Mesendoderm (in vitro differentiated cells): ENCODE results near the gene JPH3.

Experiments used
- DNase-seq: peaks from one replicate; pipeline ENCODE4 v3.0.0; 2013
- H2AK5ac ChIP-seq: 2 replicates; pipeline ENCODE4 v1.6.1; 2013; ENCODE audit warnings: low read length, inconsistent platforms
- H2BK120ac ChIP-seq: 2 replicates; pipeline ENCODE4 v1.6.1; 2013; ENCODE audit warnings: low read depth, mild to moderate bottlenecking, low read length, moderate library complexity, mixed read lengths
- H2BK15ac ChIP-seq: replicated peaks from 2 replicates; pipeline ENCODE4 v1.6.1; 2013; ENCODE audit warnings: low read depth, mild to moderate bottlenecking, moderate library complexity
- H2BK5ac ChIP-seq: 2 replicates; pipeline ENCODE4 v1.6.1; 2013; ENCODE audit warnings: low read length, inconsistent platforms
- H3K18ac ChIP-seq: 2 replicates; pipeline ENCODE4 v1.6.1; 2013; ENCODE audit warnings: mild to moderate bottlenecking, low read length, mixed read lengths
- H3K23ac ChIP-seq: one replicate; pipeline ENCODE4 v1.6.1; 2013; ENCODE audit warnings: low read length
- H3K27ac ChIP-seq: 2 replicates; pipeline ENCODE4 v1.5.1; 2013; ENCODE audit warnings: low read depth, mild to moderate bottlenecking, inconsistent platforms, low read length, moderate library complexity
- H3K27me3 ChIP-seq: 2 replicates; pipeline ENCODE4 v1.6.1; 2013; ENCODE audit warnings: low read length, control low read depth, mild to moderate bottlenecking, inconsistent platforms; ENCODE audit not compliant: insufficient read depth, poor library complexity
- H3K36me3 ChIP-seq: 2 replicates; pipeline ENCODE4 v1.6.1; 2013; ENCODE audit warnings: low read length, inconsistent platforms; ENCODE audit not compliant: control insufficient read depth, insufficient read depth
- H3K4ac ChIP-seq: one replicate; pipeline ENCODE4 v1.6.1; 2013; ENCODE audit warnings: low read depth, mild to moderate bottlenecking, low read length, moderate library complexity
- H3K4me1 ChIP-seq: 2 replicates; pipeline ENCODE4 v1.6.1; 2013; ENCODE audit warnings: low read depth, low read length, inconsistent platforms; ENCODE audit not compliant: control insufficient read depth
- H3K4me2 ChIP-seq: 2 replicates; pipeline ENCODE4 v1.6.1; 2013; ENCODE audit warnings: low read length
- H3K4me3 ChIP-seq: 2 replicates; pipeline ENCODE4 v1.5.1; 2013; ENCODE audit warnings: mild to moderate bottlenecking, low read length
- H3K56ac ChIP-seq: one replicate; pipeline ENCODE4 v1.6.1; 2013; ENCODE audit warnings: low read length
- H3K79me1 ChIP-seq: 2 replicates; pipeline ENCODE4 v1.6.1; 2013; ENCODE audit warnings: low read length, inconsistent platforms
- H3K79me2 ChIP-seq: 2 replicates; pipeline ENCODE4 v1.6.1; 2013; ENCODE audit warnings: mild to moderate bottlenecking, low read length; ENCODE audit not compliant: control insufficient read depth, insufficient read depth
- H3K9ac ChIP-seq: 2 replicates; pipeline ENCODE4 v1.6.1; 2013; ENCODE audit warnings: low read length, inconsistent platforms
- H4K5ac ChIP-seq: one replicate; pipeline ENCODE4 v1.6.1; 2013; ENCODE audit warnings: low read length
- H4K8ac ChIP-seq: one replicate; pipeline ENCODE4 v1.6.1; 2013; ENCODE audit warnings: low read depth, mild to moderate bottlenecking, control low read depth, low read length, moderate library complexity
- WGBS: extraction: QIAGEN DNeasy Blood & Tissue Kit; methylation state at CpG from one replicate; pipeline ENCODE4 v1.1.7; 2013; ENCODE audit warnings: low lambda C conversion rate, missing lambda C conversion rate; ENCODE audit not compliant: insufficient coverage; ENCODE audit errors: extremely low coverage; 5-methylcytosine and 5-hydroxymethylcytosine counted together

The JPH3 gene

GRCh38 chr16:87688876-87689815 is 86.8 kb downstream of the JPH3 start:
- no peak overlapping the region for H2BK15ac ChIP-seq
- H3K4me2 ChIP-seq, result no peak overlapping the region
- H3K4ac ChIP-seq, result no peak overlapping the region
- no peaks in the 10 kb centered on the region for H3K79me2 ChIP-seq
- H3K4me1 ChIP-seq, result no peaks in the 10 kb centered on the region
- no peaks in the 10 kb centered on the region for H3K27me3 ChIP-seq
- H2BK5ac ChIP-seq, result no peak overlapping the region
- no peaks in the 10 kb centered on the region for H3K36me3 ChIP-seq
- no peak overlapping the region for H4K5ac ChIP-seq
- H3K4me3 ChIP-seq, result no peak overlapping the region
- H3K9ac ChIP-seq, result no peak overlapping the region
- DNase-seq, result no peak
- H2AK5ac ChIP-seq, result no peak overlapping the region
- no peak overlapping the region for H2BK120ac ChIP-seq
- no peak overlapping the region for H3K27ac ChIP-seq
- no peaks in the 10 kb centered on the region for H3K79me1 ChIP-seq
- WGBS, result no CpG with 5 or more reads among the region's 45 CpGs
- H4K8ac ChIP-seq, result no peak overlapping the region
- no peak overlapping the region for H3K23ac ChIP-seq
- H3K56ac ChIP-seq, result no peak overlapping the region
- H3K18ac ChIP-seq, result no peak overlapping the region

GRCh38 chr16:87689956-87690465 is 87.7 kb downstream of the JPH3 start:
- Histone ChIP-seq H2BK5ac (no peak overlapping the region), H3K4ac (no peak overlapping the region), H4K8ac (no peak overlapping the region), H3K23ac (no peak overlapping the region), H3K4me2 (no peak overlapping the region), H3K36me3 (no peaks in the 10 kb centered on the region), H2AK5ac (no peak overlapping the region), H3K18ac (no peak overlapping the region), H3K56ac (no peak overlapping the region), H3K27me3 (no peaks in the 10 kb centered on the region), H2BK120ac (no peak overlapping the region), H3K27ac (no peak overlapping the region), H3K9ac (no peak overlapping the region), H3K79me2 (no peaks in the 10 kb centered on the region), H3K79me1 (no peaks in the 10 kb centered on the region), H2BK15ac (no peak overlapping the region), H4K5ac (no peak overlapping the region), H3K4me3 (no peak overlapping the region), H3K4me1 (no peaks in the 10 kb centered on the region)
- WGBS, result no CpG with 5 or more reads among the region's 46 CpGs
- DNase-seq, result no peak

GRCh38 chr16:87690911-87691685 is 88.8 kb downstream of the JPH3 start:
- Histone ChIP-seq H3K9ac (no peak overlapping the region), H3K4me3 (no peak overlapping the region), H3K56ac (no peak overlapping the region), H3K4me1 (no peaks in the 10 kb centered on the region), H3K36me3 (no peaks in the 10 kb centered on the region), H3K27ac (no peak overlapping the region), H4K8ac (no peak overlapping the region), H2BK5ac (no peak overlapping the region), H3K79me1 (no peaks in the 10 kb centered on the region), H2BK15ac (no peak overlapping the region), H3K4me2 (no peak overlapping the region), H2AK5ac (no peak overlapping the region), H4K5ac (no peak overlapping the region), H2BK120ac (no peak overlapping the region), H3K4ac (no peak overlapping the region), H3K23ac (no peak overlapping the region), H3K79me2 (no peaks in the 10 kb centered on the region), H3K18ac (no peak overlapping the region), H3K27me3 (no peaks in the 10 kb centered on the region)
- WGBS, result no CpG with 5 or more reads among the region's 33 CpGs
- DNase-seq, result no peak

- H2BK5ac ChIP-seq, result no peak overlapping the region
- no peaks in the 10 kb centered on the region for H3K79me2 ChIP-seq
- no peak overlapping the region for H3K4me2 ChIP-seq
- no peak overlapping the region for H2BK120ac ChIP-seq
- no peak for DNase-seq
- H2AK5ac ChIP-seq, result no peak overlapping the region
- no peak overlapping the region for H4K5ac ChIP-seq
- H3K56ac ChIP-seq, result no peak overlapping the region
- H3K23ac ChIP-seq, result no peak overlapping the region
- H2BK15ac ChIP-seq, result no peak overlapping the region
- WGBS, result no CpG with 5 or more reads among the region's 14 CpGs
- H3K18ac ChIP-seq, result no peak overlapping the region
- no peaks in the 10 kb centered on the region for H3K36me3 ChIP-seq
- no peaks in the 10 kb centered on the region for H3K79me1 ChIP-seq
- H4K8ac ChIP-seq, result no peak overlapping the region
- no peak overlapping the region for H3K4ac ChIP-seq
- no peaks in the 10 kb centered on the region for H3K27me3 ChIP-seq
- no peak overlapping the region for H3K27ac ChIP-seq
- H3K4me3 ChIP-seq, result no peak overlapping the region
- no peak overlapping the region for H3K9ac ChIP-seq
- H3K4me1 ChIP-seq, result no peaks in the 10 kb centered on the region
Observed at GRCh38 chr16:87691686-87692079, 89.4 kb downstream of the JPH3 start.

DNA sequence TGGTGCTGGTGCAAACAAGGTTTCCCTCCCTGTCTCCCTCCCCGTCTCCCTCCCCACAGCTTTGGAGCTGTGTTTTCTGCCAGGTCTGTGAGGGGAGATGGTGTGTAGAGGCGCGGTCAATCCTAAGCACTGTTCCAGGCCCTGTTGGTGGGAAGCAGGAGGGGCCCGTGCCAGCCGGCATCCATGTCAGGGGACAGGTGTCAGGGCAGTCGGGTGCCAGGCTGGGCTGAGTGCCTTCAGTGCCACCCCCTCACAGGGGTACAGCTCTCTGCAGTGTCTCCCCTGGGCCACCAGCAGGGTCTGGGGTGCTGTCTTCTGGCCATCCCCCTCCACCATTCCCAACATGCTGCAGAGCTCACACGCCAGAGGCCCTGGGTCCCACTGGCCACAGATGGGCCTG is 89.9 kb downstream of the JPH3 start:
- H3K4me2 ChIP-seq, result no peak overlapping the region
- no peak overlapping the region for H4K8ac ChIP-seq
- no peak overlapping the region for H2BK120ac ChIP-seq
- DNase-seq, result no peak
- no peaks in the 10 kb centered on the region for H3K4me1 ChIP-seq
- H2BK5ac ChIP-seq, result no peak overlapping the region
- no peak overlapping the region for H3K18ac ChIP-seq
- WGBS, result no CpG with 5 or more reads among the region's 7 CpGs
- H3K56ac ChIP-seq, result no peak overlapping the region
- H3K27me3 ChIP-seq, result no peaks in the 10 kb centered on the region
- no peak overlapping the region for H3K27ac ChIP-seq
- no peak overlapping the region for H4K5ac ChIP-seq
- H2AK5ac ChIP-seq, result no peak overlapping the region
- no peak overlapping the region for H3K23ac ChIP-seq
- H2BK15ac ChIP-seq, result no peak overlapping the region
- no peaks in the 10 kb centered on the region for H3K36me3 ChIP-seq
- H3K79me2 ChIP-seq, result no peaks in the 10 kb centered on the region
- no peak overlapping the region for H3K4ac ChIP-seq
- no peak overlapping the region for H3K4me3 ChIP-seq
- H3K9ac ChIP-seq, result no peak overlapping the region
- H3K79me1 ChIP-seq, result no peaks in the 10 kb centered on the region
